Memory B cell (primary cell): ENCODE results near the gene CD38.
"Not testable (repeated sequence)": the region's sequence is repeated elsewhere in the genome, so short reads cannot be mapped to it uniquely, and the experiment has no call there.

Experiments used
- ATAC-seq: fragments of 150-1000 bp; cut with Tn5 transposase; 2 replicates; pipeline ENCODE4 v1.10.0; 2021; ENCODE audit warnings: low read depth, mild to moderate bottlenecking, moderate library complexity
- DNase-seq, 2 donors: peaks; one replicate each; pipeline ENCODE4 v3.0.0; 2022; ENCODE audit warnings: low spot score in 2 of 2
- H3K27ac Mint-ChIP-seq: one replicate; pipeline ENCODE4 v1.8.0; 2022; ENCODE audit warnings: mild to moderate bottlenecking, moderate library complexity, mixed read lengths
- H3K27me3 Mint-ChIP-seq: one replicate; pipeline ENCODE4 v1.8.0; 2022; ENCODE audit warnings: mixed read lengths
- H3K36me3 Mint-ChIP-seq: one replicate; pipeline ENCODE4 v1.8.0; 2022; ENCODE audit warnings: mild to moderate bottlenecking, mixed read lengths
- H3K4me1 Mint-ChIP-seq: one replicate; pipeline ENCODE4 v1.8.0; 2022; ENCODE audit warnings: mixed read lengths
- H3K4me3 Mint-ChIP-seq: one replicate; pipeline ENCODE4 v1.8.0; 2022; ENCODE audit warnings: mild to moderate bottlenecking, moderate library complexity, mixed read lengths
- H3K9me3 Mint-ChIP-seq: one replicate; pipeline ENCODE4 v1.8.0; 2022; ENCODE audit warnings: mixed read lengths

The CD38 gene

DNA sequence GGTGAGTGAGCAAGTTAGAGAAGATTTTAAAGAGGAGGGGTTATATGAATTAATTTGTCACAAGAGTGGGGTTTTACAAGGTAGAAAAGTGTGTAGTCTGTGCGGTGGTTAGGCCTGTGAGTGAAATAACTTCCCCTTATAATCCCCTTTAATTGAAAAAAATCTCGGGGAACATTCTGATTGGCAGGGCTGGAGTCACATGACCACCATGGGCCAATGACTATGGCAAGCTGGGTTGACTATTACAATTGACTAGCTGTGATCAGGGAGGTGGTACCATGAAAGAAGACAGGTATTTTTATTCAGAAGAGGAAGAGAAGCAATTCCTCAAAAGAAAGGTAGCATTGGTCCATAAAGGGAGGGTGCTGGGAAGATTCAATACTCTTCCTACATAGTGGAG lies 27.0 kb upstream of the CD38 start:
- H3K27ac Mint-ChIP-seq: no peak overlapping the region

DNA sequence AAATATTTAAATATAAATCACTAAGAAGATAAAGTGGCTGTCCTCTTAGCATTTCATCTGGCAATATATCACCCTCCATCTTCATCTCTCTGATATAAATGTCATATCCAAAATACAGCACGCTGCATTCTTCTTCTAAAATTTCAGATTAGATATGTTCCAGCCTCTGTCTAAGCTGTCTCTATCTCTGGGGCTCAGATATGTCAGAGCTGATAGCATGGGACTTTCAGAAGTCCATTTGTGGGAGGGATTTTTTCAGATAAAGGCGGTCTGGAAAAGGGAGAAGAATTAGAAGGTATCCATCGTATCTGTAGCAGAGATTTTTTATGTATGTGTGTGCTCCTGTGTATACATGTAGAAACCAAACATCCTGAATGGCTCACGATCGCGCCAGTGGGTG lies 25.0 kb upstream of the CD38 start:
- peaks cover 3% of the 10 kb centered on the region for H3K9me3 Mint-ChIP-seq
- H3K27ac Mint-ChIP-seq: no peak overlapping the region
- H3K4me3 Mint-ChIP-seq: no peak overlapping the region
- ATAC-seq: no peak
- peaks cover 15% of the 10 kb centered on the region for H3K4me1 Mint-ChIP-seq
- H3K27me3 Mint-ChIP-seq: peaks cover 6% of the 10 kb centered on the region
- no peak for DNase-seq
- no peaks in the 10 kb centered on the region for H3K36me3 Mint-ChIP-seq

More for the DNA sequence above, 27.0 kb upstream of the CD38 start:
- DNase-seq (no peak), ATAC-seq (no peak)
- Mint-ChIP-seq H3K9me3 (peaks cover 5% of the 10 kb centered on the region), H3K4me1 (peaks cover 5% of the 10 kb centered on the region), H3K4me3 (no peak overlapping the region), H3K36me3 (no peaks in the 10 kb centered on the region), H3K27me3 (peaks cover 6% of the 10 kb centered on the region)

DNA sequence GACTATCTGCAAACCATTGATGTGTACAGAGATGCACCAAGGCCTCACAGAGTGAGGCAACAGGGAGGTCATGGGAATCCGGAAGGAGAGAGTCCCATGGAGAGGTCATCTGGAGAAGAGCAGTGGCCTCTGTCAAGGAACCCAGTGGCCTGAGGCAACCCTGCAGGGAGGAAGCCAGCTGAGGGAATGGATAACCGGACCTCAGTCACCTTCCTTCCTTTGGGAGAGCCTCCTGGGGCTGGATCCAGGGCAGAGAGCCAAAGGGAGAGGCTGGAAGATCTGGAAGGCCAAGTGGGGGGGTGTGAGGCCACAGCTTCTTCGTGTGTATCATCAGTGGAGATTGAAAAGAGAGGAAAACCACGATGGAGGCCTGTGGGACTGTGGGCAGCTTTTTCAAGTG lies 24.3 kb upstream of the CD38 start:
- ATAC-seq (no peak), DNase-seq (no peak)
- peaks cover 3% of the 10 kb centered on the region for H3K9me3 Mint-ChIP-seq

DNA sequence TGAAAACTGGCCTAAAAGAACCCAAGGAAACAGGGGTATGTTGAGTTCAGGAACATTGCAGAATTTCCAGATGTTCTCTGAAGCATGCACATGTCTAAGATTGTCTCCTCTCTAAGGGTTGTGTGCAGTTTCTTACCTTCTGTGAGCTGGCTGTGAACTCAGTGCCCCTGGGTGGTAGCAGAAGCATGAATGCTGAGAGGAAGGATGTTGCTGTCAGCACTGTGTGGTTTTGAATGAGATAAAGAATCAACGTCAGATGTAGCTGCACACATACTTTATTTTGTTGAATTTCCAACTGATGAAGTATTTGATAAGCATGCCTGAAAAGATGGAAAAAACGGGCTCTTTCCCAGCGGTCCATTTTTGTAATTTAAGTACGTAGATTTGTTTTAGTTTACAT lies 23.8 kb upstream of the CD38 start:
- DNase-seq (no peak), ATAC-seq (no peak)
- peaks cover 3% of the 10 kb centered on the region for H3K9me3 Mint-ChIP-seq

More for the DNA sequence above, 24.3 kb upstream of the CD38 start:
- H3K4me1 Mint-ChIP-seq: peaks cover 15% of the 10 kb centered on the region
- H3K4me3 Mint-ChIP-seq: no peak overlapping the region
- no peaks in the 10 kb centered on the region for H3K36me3 Mint-ChIP-seq
- H3K27ac Mint-ChIP-seq: no peak overlapping the region
- H3K27me3 Mint-ChIP-seq: peaks cover 4% of the 10 kb centered on the region

DNA sequence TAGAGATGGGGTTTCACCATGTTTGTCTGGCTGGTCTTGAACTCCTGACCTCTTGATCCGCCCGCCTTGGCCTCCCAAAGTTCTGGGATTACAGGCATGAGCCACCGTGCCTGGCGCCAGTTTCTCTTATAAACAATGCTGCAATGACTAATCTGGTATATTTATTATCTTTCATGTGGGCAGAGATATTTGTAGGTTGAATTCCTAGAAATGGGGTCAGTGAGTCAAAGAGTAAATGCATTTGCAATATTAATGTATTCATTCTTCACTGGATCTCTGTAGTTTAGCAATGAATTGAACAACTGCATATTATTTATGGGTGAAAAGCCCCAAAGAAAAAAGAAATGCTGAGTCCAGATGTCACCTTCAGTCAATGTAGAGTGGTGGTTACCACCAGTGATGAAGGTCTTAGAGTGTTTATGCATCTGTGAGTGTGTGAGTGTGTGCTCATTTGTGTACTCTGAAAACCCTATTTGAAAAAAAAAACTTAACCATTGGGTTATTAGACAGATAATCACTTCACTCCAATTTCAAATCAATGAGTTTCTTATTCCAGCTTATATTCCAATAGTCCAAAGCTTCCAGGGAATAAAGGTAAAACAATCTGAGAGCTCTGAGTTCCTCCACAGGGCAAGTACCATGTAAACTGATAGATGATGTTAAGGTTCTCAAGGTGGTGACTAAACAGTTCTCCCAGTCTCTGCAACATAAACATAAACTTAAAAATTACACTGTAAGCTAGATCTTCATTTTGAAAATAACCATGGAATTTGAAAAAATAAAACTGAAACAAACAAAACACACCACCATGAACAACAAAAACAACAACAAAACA lies 22.6 kb upstream of the CD38 start:
- H3K4me3 Mint-ChIP-seq: peak overlapping the region; percentile 56

More for the DNA sequence above, 23.8 kb upstream of the CD38 start:
- Mint-ChIP-seq H3K4me1 (peaks cover 15% of the 10 kb centered on the region), H3K27me3 (peaks cover 4% of the 10 kb centered on the region), H3K4me3 (no peak overlapping the region), H3K27ac (no peak overlapping the region), H3K36me3 (no peaks in the 10 kb centered on the region)

DNA sequence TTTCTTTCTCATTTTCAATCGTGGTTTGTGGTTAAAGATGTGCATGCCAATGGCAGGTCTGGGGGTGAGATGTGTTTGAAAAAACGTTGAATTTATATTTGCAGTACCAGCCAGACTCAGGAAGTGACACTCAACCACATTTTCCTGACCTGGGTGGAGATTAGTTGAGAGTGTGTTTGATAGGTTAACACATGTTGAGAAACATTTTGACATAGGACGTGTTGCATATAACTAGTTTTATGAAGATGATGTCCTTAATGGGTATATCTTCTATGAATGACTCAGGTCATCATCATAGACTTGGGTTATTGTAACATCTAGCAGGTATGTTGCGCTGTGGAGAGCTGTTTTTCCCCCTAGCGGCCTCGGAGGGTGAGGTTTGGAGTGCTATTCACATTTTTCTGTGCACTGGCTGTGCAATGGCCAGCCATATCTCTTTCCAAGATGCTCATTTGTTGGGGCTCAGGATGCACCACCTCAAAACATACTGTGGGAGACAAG lies 21.7 kb upstream of the CD38 start:
- ATAC-seq (peak; percentile 92), DNase-seq (peak; percentile 14 to 18)
- peaks cover 2% of the 10 kb centered on the region for H3K36me3 Mint-ChIP-seq
- peak overlapping the region; percentile 56 for H3K4me3 Mint-ChIP-seq
- H3K27ac Mint-ChIP-seq: no peak overlapping the region
- peaks cover 15% of the 10 kb centered on the region for H3K4me1 Mint-ChIP-seq
- H3K9me3 Mint-ChIP-seq: peaks cover 2% of the 10 kb centered on the region
- peaks cover 6% of the 10 kb centered on the region for H3K27me3 Mint-ChIP-seq

More for the DNA sequence above, 22.6 kb upstream of the CD38 start:
- DNase-seq: no peak
- Mint-ChIP-seq H3K27me3 (peaks cover 6% of the 10 kb centered on the region), H3K36me3 (peaks cover 2% of the 10 kb centered on the region), H3K9me3 (peaks cover 5% of the 10 kb centered on the region), H3K4me1 (peaks cover 15% of the 10 kb centered on the region), H3K27ac (no peak overlapping the region)
- no peak for ATAC-seq

DNA sequence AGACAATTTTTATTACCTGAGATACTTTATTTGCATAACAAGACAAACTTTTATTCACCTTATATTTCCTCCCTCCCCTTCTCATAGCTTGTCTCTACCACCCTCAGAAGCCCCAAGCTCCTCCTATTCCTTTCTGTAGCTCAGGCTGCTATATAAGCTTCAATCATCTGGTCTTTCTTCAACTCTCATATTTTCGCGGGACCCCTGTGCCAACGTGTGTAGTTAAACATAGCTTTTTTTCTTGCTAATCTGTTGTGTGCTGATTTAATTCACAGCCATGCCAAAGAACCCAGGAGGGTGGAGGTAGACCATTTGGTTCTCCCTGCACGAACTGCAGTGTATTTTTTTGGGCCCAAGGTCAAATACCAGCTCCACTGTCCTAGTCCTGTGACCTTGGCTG lies 21.1 kb upstream of the CD38 start:
- H3K36me3 Mint-ChIP-seq: peaks cover 2% of the 10 kb centered on the region

DNA sequence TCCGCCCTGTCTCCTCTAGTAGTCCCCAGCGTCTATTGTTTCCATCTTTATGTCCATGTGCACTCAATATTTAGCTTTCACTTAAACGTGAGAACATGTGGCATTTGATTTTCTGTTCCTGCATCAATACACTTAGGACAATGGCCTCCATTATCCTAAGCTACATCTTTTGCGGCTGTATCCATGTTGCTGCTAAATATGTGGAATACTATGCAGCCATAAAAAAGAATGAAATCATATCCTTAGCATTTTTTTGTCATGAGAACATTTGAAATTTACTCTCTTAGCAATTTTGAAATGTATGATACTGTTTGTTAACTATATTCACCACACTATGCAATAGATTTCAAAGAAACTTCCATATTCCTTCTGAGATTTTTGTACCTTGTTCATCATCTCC lies 19.8 kb upstream of the CD38 start:
- Mint-ChIP-seq H3K27me3 (peaks cover 6% of the 10 kb centered on the region), H3K4me1 (peaks cover 15% of the 10 kb centered on the region), H3K27ac (no peak overlapping the region), H3K4me3 (no peak overlapping the region), H3K36me3 (peaks cover 2% of the 10 kb centered on the region), H3K9me3 (peaks cover 2% of the 10 kb centered on the region)
- ATAC-seq (no peak), DNase-seq (no peak)

More for the DNA sequence above, 21.1 kb upstream of the CD38 start:
- DNase-seq (no peak), ATAC-seq (no peak)
- no peak overlapping the region for H3K4me3 Mint-ChIP-seq
- peaks cover 6% of the 10 kb centered on the region for H3K27me3 Mint-ChIP-seq
- H3K9me3 Mint-ChIP-seq: peaks cover 2% of the 10 kb centered on the region
- peak overlapping the region; percentile 21 for H3K27ac Mint-ChIP-seq
- peaks cover 15% of the 10 kb centered on the region for H3K4me1 Mint-ChIP-seq

DNA sequence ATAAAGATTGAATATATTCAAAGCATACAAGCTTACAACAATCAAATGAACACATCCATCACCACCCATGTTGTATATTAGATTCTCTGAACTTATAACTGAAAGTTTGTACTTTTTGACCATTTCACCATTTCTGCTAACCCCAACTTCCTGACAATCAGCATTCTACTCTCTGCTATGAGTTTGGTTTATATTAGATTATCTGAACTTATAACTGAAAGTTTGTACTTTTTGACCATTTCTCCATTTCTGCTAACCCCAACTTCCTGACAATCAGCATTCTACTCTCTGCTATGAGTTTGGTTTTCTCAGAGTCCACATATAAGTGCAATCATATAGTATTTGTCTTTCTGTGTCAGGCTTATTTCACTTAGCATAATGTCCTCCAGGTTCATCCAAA lies 15.7 kb upstream of the CD38 start:
- not testable (repeated sequence) for H3K27ac Mint-ChIP-seq, H3K4me3 Mint-ChIP-seq, H3K36me3 Mint-ChIP-seq, H3K27me3 Mint-ChIP-seq, H3K9me3 Mint-ChIP-seq, H3K4me1 Mint-ChIP-seq, DNase-seq, ATAC-seq

DNA sequence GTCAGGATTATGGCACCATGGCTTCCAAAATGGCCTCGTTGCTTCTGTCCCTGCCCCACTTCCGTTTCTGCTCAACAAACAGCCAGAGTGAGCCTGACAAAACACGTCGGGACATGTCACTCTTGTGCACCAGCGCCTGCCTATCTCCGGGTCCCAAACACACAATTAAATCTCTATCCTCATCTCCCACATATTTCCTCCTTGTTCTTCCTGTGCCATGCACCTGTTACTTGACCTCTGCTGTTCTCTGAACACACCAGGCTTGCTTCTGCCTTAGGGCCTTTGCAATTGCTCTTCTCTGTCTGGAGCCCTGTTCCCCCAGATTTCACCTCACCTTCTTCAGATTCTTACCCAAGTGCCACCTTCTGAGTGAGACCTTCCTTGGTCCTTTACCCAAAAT lies 12.7 kb upstream of the CD38 start:
- Mint-ChIP-seq H3K4me3 (no peak overlapping the region), H3K36me3 (no peaks in the 10 kb centered on the region), H3K9me3 (no peaks in the 10 kb centered on the region), H3K27ac (no peak overlapping the region), H3K4me1 (peaks cover 7% of the 10 kb centered on the region), H3K27me3 (peaks cover 5% of the 10 kb centered on the region)
- DNase-seq (no peak), ATAC-seq (no peak)

DNA sequence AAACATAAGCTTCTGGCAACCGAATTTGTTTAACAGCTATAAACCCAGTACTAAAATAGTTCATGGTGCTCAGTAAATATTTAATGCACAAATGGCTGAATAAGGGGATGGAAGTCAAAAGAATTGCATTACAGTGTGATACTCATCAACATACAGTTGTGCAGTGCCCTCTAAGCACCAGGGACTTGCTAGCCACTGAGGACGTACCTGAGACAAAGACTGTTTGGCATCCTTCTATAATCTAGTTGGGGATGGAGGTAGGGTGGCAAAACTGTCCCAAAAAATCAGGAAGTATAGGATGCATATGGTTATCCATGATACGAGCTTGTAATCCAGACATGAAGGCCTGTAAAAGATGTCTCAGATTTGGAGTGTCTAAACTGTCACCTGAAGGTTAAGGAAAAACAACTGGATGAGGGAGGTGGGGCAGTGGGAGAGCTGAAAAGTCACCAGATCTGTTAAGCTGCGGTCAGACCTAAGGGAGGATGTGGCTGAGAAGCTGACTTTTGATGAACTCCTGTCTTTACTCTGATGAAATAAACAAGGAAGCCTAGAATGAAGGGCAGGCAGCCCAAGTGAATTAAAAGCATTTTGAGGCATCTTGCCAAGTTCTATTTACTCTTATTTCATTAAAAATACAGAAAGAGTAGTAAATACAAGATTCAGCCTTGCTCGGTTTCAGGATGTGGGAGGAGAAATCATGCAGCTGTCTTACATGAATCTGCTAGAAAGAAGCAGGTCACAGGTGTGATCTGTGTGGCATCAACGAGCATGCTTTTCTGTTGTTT lies 12.0 kb upstream of the CD38 start:
- ATAC-seq (no peak), DNase-seq (no peak)
- no peak overlapping the region for H3K27ac Mint-ChIP-seq
- H3K4me3 Mint-ChIP-seq: no peak overlapping the region
- H3K27me3 Mint-ChIP-seq: peaks cover 7% of the 10 kb centered on the region
- H3K9me3 Mint-ChIP-seq: no peaks in the 10 kb centered on the region
- peaks cover 7% of the 10 kb centered on the region for H3K4me1 Mint-ChIP-seq
- no peaks in the 10 kb centered on the region for H3K36me3 Mint-ChIP-seq

DNA sequence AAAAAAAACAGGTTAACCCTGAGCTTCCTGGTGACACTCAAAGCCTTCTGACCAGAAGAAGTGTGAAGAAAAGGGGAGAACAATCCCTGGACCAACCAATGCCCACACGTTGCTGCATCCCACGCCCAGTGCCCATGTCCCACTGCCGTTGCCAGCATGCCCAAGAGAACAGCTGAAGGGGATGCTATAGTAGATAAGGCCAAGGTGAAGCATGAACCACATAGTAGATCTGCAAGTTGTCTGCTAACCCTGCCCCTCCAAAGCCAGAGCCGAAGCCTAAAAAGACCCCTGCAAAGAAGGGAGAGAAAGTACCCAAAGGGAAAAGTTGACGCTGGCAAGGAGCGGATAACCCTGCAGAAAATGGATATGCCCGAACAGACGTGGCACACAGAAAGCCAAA lies 11.3 kb upstream of the CD38 start:
- ATAC-seq: no peak
- H3K27ac Mint-ChIP-seq: no peak overlapping the region
- H3K36me3 Mint-ChIP-seq: no peaks in the 10 kb centered on the region
- no peak overlapping the region for H3K4me3 Mint-ChIP-seq
- H3K27me3 Mint-ChIP-seq: peaks cover 7% of the 10 kb centered on the region
- peaks cover 7% of the 10 kb centered on the region for H3K4me1 Mint-ChIP-seq
- H3K9me3 Mint-ChIP-seq: no peaks in the 10 kb centered on the region
- no peak for DNase-seq

DNA sequence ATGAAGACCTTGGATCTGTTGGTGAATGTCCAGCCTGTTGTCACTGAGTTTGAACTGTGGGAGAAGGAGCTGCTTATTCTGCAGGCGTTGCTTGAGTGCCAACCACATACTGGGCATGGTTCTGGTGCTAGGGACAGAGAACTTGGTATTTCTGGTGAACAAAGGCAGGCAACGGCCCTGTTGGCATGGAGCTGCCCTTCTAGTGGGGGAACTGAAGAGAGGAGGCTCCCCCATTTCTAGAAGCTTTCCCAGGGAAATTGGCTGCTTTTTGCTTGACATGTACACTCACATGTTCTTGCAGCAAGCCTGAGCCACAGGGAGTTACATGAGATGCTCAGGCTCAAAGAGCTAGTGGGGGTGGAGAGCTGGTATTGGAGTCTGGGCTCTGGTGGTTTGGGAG lies 8.9 kb upstream of the CD38 start:
- peaks cover 7% of the 10 kb centered on the region for H3K4me1 Mint-ChIP-seq
- DNase-seq: no peak
- no peaks in the 10 kb centered on the region for H3K36me3 Mint-ChIP-seq
- ATAC-seq: no peak
- H3K27me3 Mint-ChIP-seq: peaks cover 16% of the 10 kb centered on the region
- H3K27ac Mint-ChIP-seq: no peak overlapping the region
- no peak overlapping the region for H3K4me3 Mint-ChIP-seq
- no peaks in the 10 kb centered on the region for H3K9me3 Mint-ChIP-seq
